ENCODE measurements around the gene RFXANK. TPM values are rescaled to one million over a fixed set of nuclear protein-coding genes. Genes with fewer than 3 reads are reported as not detected.
"Not testable (repeated sequence)": the region's sequence is repeated elsewhere in the genome, so short reads cannot be mapped to it uniquely, and the experiment has no call there.

Gene RFXANK, protein sequence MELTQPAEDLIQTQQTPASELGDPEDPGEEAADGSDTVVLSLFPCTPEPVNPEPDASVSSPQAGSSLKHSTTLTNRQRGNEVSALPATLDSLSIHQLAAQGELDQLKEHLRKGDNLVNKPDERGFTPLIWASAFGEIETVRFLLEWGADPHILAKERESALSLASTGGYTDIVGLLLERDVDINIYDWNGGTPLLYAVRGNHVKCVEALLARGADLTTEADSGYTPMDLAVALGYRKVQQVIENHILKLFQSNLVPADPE
- 64.6 TPM for polyA plus RNA-seq (ENCODE audit: insufficient read length)

DNA sequence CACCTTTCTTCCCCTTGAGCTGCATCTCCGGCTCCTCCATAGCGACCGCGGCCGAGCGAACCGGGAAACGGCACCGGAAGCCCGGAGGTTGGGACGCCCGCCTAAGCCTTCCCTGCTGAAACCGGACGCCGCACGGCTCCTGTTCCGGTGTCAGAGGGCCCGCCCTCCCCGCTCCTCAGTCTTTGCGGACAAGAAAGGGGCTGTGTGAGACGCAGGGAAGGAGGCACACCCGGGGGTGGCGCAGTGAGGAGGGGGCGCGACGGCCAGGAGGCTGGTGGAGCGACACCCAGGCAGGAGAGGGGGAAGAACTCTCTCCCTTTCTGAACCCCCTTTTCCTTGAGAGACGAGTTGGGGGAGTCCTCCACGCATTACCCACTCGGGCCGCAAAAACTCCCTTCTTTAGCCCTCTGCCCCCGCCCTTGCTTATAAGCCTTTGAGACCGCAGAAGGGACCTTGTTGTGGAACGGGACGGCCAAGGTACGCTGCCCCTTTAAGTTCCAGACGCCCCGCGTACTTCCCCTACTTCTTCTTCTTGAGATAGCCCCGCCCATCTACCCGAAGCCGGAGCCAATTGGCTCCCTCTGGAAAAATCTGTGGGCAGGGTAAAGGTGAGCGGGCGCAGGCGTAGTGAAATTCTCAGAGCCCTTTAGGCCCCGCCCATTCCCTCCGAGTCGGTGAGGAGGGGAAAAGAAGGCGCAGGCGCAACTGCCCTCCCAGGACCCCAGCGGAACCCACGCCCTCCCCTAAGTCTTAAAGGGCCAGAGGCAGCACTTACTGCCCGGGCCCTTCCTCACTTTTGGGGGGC, at the start of gene RFXANK, which contains the start of gene BORCS8:
TSS of gene RFXANK (plus strand) at position 181 of the 805 bp plus-strand sequence. CDS start 1,689 bp downstream, outside the sequence.
TSS of gene BORCS8 (minus strand) at position 75 of the 805 bp plus-strand sequence. CDS start at position 40, 35 bp downstream.
- peak; percentile 100 for DNase-seq

DNA sequence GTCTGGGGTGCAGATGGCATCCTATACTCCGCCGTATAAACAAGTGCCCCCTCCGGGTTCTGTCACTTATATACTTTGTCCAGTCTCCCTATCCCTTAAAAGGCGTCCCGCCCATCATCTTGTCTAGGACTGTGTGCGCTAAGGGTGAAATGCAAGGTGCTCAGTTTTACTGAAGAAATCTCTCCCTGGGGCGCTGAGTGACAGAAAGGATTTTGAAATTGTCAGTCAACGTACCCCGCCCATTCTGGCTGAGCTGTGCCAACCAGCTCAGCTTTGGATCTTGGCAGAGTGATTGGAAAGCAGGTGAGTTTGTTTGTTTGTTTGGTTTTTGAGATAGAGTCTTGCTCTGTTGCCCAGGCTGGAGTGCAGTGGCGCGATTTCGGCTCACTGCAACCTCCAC, 49.7 kb upstream of the RFXANK start:
- no peak for DNase-seq

DNA sequence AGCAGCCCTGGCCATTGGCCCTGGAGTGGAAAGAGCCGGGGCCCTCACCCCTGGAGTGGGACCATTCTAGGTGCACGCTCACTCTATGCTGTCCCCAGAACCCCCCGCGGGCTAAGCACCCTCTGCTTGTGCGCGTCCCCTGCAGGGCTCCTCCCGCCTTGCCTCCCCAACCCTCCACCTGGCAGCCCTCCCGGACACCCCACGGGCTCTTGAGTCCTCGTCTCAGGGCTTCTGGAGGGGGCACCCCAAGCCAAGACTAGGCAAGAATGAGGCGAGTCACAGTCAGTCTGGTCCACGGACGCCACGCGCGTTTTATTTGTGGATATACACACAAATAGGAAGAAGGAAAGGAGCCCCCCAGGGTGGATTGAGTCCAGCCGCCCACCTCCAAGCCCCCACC, 46.8 kb upstream of the RFXANK start:
- no peak for DNase-seq

DNA sequence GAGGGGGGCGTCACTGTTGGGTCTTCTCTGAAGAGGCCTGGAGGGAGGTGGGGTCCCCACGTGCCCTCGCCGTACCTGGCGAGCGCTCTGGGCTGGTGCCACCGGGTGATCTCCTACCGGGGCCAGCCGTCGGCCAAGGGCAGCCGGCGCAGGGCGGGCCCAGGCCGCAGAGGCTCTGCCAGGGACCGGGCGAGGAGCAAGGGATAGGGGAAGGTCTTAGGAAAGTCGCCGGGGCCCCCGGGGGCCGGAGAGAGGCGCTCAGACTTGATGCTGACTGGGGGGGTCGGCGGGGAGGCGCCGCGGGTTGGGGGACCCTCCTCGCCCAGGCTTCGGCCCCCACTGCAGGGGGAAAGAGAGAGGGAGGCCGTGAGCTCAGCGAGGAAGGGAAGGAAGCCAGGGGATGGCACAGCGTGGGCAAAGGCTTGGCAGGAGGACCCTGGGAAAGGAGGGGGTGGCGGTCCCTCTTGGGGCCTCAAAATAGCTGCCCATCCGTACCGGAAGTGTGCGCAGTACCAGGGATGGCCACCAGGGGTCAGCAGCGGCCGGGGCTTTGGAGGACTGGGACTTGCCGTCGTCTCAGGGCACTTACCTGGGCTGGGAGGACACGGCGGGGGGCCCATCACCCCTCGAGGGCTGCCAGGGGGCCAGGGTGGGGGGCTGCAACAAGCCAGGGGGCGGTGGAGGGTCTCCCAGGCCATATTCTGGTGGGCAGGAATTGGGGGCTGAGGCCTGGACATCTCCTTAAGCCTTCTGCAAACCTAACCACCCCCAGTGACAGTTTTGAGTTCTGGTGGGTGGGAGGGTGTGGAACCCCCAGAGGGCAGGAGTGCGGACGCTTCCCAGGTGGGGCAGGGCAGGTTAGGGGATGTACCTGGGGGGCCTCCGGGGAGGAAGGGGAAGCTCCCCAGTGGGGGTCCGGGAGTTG, 46.1 kb upstream of the RFXANK start:
- peak; percentile 61 for DNase-seq

DNA sequence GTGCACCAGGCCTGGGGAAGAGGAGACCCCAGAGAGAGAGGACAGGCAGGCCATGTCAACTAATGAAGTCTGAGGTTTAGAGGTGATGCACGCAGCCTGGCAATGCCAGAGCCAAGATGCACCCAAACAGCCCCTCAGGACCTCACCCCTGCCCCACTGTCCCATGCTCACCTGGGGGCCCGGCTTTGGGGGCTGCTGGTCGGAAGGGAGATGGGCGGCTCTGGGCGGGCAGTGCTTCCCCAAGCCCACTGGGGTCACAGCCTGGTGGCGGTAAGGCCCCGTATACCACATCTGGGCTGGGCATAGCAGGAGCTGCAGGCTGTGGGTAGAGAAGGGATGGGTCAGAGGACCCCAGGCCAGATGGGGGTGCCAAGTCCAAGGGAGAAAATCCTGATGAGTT, 45.2 kb upstream of the RFXANK start:
- no peak for DNase-seq

DNA sequence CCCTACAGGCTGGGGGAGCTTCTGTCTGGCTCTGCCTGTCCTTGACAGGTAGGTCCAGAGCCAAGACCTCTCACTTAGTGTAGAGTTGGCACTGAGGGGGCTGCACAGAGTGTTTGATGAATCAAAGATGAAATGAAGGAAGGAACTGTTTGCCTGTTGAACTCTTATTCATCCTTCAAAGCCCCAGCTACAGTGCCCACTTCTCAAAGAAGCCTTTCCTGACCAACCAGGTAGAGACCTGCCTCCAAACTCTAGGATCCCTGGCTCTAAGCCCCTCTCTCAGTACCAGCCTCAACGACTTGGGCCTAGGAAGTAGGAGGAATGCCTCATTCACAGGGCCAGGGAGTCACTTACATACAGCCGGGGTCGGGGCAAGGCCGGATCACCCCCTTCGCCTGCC, 44.7 kb upstream of the RFXANK start:
- DNase-seq = no peak

DNA sequence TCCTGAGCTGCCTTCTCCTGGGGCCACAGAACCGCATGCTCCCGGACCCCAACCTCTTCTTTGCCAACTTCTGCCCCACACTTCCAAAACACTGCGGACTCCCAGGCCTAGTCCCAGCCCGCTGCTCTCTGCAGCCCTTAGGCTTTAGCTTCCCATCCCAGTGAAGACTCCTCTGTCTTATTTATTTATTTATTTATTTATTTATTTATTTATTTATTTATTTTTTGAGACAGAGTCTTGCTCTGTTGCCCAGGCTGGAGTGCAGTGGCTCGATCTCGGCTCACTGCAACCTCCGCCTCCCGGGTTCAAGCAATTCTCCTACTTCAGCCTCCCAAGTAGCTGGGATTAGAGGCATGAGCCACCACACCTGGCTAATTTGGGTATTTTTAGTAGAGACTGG, 43.6 kb upstream of the RFXANK start:
- not testable (repeated sequence) for DNase-seq

DNA sequence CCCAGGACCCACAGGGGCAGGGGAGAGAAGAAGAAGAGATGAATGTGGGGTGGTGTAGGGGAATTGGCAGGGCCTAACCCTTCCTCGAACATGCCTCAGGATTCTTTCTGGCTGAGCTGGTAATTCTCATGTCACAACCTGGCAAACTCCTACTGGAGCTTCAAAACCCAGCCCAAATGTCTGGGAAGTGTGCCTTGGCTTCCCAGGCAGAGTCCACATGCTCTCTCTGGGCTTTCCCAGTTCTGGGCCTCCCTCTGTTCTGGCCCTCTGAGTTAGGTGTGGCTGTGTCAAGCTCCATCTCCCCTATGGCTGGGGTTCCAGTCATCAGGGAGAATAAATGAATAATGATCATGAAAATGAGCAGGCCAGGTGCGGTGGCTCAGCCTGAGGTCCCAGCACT, 42.6 kb upstream of the RFXANK start:
- no peak for DNase-seq

DNA sequence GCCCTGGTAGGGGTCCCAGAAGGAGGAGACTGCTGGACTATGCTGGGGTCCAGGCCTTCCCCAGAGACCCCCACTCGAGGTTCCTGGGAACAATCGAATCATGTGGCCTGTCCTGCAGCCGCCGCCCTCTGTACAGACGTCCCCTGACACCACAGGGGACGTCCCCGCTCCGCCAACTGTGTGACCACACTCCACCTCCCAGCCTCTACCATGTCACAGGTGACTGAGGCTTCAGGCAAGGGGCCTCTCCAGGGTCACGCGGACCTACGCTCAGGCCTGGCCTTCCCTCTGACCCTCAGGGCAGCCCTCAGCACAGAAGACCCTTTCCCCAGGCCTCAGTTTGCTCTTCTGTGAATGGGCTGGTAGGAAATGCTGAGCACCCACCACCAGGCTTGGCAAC, 40.6 kb upstream of the RFXANK start:
- DNase-seq = no peak

DNA sequence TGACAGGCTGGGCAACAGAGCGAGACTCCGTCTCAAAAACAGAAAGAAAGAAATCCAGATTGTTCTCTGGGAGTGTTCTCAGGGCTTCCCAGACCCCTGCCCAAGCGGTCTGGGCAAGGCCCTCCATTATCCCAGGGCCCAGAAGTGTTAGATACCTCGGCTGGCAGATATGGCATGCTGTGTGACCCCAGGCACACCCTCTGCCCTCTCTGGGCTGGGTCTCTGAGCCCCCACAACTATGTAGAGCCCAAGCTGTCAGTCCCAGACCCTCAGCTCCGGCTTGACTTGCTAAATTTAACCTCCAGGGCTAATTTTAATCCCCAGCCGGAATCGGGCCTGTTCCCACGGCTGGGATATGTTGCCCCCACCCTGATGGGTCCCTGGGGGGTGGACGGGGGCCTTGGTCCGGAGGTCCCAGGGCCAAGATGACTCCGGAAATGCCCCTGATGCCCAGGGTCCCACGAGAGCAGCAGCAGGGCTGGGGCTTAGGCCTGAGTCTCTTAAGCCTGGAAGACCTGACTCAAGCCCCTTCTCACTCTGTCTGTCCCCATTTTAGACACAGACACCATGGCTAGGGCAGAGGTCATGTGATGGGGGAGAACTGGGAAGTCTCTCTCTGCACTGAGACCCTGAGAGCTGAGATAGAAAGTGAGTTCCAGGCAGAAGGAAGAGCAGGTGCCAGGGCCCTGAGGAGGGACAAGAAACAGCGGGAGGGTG, 39.2 kb upstream of the RFXANK start:
- no peak for DNase-seq

DNA sequence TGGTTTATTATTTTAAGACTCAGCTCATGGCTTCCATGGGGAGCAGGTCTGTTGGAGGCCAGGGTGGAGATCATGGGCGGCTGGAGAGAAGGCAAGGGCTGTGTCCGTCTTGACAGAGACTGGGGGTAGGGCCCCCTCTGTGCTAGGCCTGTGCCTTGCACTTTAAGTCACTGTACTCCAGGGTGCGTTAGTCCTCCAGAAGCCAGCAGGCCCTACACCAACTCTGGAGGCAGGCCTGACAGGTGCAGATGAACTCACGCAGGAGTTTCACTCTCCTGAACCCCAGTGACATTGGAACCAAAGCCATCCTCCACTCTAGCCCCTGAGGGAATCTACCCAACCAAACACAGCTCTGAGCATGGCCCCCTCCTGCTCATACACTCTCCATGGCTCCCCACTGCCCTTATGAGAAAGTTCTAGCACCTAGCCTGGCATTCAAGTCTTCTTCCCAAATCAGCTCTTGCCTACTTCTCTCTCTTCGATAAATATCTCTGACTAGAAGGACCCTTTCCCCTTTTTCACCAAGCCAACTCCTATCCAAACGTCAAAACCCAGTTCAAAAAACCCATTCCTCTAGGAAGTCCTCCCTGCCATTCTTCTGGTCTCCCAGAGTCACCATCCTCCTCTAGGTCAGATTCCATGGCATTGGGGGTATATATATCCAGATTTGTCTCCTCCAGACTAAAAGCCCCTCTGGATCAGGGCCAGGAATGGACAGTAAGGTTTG, 37.1 kb upstream of the RFXANK start:
- no peak for DNase-seq

DNA sequence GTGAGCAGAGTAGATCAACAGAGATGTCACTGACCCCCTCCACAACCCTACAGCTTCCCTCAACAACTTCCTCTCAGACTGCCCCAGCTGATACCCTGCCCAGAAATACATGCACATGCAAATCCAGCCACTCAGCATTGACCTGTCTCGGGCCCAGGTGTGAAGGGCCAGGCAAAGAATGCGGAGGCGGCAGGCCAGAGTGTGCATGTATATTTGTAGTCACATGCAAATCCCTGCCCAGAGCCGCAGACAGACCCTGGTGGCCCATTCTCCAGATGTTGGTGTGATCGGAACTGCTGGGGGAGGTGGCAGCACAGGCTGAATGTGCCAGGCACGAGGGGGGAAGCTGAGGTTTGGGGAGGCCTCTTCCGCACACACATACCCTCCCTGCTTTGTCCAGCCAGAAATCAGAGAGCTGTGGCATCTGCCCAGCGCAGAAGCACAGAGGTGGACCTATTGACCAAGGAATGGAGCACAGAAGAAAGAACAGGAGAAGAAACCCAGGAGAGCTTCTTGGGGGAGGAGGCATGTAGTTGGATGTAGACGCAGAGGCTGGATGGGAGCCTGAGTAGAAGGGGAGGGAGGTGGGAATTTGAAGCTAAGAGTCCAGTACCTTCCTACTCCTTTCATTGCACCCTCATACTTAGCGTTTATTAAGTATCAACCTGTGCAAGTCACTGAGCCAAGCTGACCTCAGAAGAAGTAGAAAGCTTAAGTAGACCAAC, 36.4 kb upstream of the RFXANK start:
- no peak for DNase-seq

DNA sequence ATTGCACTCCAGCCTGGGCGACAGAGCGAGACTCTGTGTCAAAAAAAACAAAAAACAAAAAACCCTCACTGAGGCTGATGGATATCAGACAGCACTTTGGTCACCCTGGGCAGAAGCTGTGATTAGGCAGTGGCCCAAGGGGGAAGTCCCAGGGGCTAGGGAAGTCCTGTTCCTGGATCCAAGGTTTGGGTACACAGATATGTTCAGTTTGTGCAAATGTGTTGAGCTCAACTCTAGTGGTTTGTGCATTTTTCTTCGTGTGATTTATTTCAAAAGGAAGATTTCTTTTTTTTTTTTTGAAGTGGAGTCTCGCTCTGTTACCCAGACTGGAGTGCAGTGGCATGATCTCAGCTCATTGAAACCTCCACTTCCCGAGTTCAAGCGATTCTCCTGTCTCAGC, 34.2 kb upstream of the RFXANK start:
- no peak for DNase-seq

DNA sequence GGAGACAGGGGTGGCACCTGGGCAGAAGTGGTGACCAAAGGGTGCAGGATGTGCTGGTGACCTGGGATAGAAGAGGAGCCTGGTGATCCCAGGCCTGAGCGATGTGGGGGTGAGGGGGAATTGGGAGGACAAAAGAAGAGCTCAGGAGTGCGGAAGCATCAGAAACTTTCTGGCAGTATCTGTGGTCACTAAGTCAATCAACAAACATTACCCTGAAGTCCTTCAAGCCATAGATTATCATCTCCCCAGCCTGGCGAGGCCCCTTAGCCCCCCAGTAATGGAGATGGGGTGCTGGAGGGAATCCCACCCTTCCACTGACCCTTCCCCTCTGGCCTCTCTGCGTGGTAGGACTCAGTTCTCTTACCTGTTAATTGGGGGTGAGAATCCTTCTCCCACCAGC, 32.5 kb upstream of the RFXANK start:
- no peak for DNase-seq

DNA sequence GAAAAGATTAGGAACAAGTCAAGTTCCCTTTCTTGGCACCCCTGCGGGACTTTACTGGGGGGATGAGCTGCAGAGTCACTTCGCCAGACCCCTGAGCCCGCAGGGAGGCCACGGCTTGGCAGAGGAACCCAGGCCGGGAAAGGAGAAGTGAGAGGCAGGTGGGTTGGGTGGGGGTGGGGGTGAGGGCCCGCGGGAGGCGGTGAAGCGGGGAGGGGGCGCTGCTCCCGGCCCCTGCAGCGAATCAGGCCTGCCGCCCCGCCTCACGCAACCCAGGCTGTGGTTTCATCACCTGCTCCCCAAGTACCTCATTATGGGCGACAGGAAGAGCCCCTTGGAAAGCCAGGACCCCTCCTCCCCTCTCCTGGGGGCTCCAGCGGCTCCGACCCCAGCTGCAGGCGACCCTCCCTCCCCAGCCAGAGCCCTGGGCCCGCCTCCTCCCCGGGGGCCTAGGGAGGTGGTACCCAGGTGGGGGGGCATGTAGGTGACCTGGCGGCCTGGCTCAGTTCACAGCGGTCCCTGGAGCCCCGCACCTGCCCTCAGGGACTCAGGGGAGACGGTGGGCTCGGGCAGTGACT, 31.5 kb upstream of the RFXANK start:
- no peak for DNase-seq

DNA sequence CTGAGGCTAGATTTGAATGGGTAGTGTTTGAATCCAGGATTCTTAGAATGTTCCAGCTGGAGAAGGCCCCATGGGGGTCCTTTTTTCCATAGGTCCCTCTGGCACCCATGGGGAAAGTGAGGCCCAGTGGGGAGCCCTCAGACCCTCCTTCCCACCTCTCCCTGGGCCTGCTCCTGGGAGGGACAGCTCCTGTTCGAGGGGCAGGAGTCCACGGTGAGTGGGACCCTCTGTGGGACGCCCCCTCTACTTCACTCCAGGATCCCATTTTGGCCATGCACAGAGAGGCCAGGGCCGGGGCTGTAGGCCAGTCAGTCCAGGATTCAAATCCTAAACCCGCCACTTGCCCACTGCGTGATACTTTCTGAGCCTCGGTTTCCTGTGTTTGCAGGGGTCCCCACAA, 29.6 kb upstream of the RFXANK start:
- DNase-seq = no peak

DNA sequence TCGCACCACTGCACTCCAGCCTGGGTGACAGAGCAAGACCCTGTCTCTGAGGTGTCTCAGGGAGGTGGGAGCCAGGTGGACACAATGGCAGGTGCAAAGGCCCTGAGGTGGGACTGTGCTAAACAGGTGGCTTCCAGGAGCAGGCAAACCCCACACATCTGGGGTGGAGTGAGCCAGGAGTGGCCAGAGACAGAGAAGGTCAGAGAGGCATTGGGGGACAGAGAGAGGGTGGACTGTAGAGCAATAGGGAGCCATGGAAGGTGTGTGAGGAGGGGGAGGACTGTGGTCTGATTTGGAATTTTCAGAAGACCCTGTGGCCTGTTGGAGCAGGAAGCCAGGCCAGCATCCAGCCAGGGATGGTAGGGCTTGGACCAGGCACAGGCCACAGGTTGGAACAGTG, 26.7 kb upstream of the RFXANK start:
- no peak for DNase-seq

DNA sequence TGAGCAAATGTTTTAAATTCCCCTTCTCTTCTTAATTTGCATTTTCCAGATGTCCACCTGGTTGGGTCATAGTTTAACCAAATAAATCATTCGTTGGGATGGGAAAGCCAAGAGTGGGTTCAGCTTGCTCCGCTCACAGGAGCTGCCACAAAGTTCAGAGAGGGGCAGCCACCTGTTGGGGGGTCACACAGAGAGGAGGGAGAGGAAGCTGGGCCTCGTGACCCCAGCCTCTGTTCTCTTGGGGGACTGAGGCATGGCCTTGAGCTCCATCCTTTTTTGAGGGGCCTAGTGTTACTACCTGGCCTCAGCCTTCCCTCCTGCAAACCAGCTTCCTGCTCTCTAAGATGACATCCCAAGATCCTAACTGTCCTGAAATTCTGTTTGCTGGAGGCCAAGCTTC, 24.4 kb upstream of the RFXANK start:
- no peak for DNase-seq

DNA sequence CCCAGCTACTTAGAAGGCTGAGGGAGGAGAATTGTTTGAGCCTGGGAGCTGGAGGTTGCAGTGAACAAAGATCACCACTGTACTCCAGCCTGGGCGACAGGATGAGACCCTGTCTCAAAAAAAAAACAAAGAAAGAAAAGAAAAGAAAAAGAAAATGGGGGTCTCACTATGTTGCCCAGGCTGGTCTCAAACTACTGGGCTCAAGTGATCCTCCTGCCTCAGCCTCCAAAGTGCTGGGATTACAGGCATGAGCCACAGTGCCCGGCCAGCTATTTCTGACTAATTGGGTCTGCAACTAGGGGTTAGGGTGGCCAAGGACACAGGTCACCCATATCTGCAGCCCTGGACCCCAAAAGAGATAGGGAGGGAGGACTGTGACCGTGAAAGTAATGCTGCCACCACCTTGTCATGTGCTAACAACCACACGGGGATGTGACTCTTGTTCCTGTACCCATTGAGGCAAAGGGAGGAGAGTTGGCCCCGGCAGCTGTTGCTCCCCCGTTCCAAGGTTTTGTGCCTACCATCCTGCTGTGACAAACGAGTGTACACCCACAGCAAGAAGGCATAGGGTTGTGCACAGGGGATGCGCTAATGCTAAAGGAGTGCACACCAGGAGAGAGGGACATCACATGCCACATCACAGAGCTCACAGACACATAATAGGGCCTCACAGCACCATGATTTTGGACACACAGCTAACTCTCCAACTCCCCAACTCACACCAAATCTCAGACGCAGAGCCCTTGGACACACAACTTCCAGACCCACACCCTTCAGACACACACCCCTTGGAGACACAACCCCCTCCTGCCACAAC, 22.6 kb upstream of the RFXANK start:
- no peak for DNase-seq
